Islet precursor cell (in vitro differentiated cells): ENCODE measurements around the gene ALDH2.
"Not testable (repeated sequence)": the region's sequence is repeated elsewhere in the genome, so short reads cannot be mapped to it uniquely, and the experiment has no call there.

Experiments used
- DNase-seq: peaks from one replicate; pipeline ENCODE4 v3.0.0-alpha.2; 2018

ALDH2 gene

GRCh38 chr12:111792155-111792855, 25.6 kb downstream of the ALDH2 start:
- peak; percentile 64 for DNase-seq

- no peak for DNase-seq
Observed at GRCh38 chr12:111792856-111793235, 26.1 kb downstream of the ALDH2 start.

DNA sequence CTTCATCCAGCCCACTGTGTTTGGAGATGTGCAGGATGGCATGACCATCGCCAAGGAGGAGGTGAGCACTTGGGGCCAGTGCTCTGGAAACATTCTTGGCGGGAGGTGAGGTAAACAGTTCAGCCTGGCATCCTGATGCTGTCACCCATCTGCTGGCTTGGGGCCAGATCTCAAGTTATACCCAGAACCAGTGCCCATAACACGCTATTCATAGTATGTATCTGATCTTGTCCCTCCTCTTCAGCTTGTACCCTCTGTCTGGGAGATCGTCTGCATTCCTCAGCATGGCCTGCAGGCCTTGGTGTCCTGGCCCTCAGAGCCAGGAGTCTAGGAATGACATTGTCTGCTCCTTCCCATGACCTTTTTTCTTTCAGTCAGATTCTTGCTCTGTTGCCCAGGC, 31.4 kb downstream of the ALDH2 start:
- peak; percentile 66 for DNase-seq

- DNase-seq, result no peak
Observed at GRCh38 chr12:111799758-111800157, 33.0 kb downstream of the ALDH2 start.

DNA sequence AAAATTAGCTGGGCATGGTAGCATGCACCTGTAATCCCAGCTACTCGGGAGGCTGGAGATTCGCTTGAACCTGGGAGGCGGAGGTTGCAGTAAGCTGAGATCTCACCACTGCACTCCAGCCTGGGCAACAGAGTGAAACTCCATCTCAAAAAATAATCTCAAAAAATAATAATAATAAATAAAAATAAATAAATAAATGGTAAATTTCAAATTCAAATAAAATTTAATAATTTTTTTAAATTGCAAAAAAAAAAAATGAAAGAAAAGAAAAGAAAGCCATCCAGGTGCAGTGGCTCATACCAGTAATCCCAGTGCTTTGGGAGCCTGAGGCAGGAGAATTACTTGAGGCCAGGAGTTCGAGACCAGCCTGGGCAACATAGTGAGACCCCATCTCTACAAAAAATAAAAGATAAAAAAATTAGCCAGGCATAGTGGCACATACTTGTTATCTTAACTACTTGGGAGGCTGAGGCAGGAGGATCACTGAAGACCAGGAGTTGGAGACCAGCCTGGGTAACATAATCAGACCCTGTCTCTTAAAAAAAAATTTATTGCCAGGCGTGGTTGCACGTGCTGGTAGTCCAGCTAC, 36.4 kb downstream of the ALDH2 start:
- DNase-seq, result no peak

GRCh38 chr12:111803851-111804250, 37.1 kb downstream of the ALDH2 start:
- DNase-seq, result no peak

DNA sequence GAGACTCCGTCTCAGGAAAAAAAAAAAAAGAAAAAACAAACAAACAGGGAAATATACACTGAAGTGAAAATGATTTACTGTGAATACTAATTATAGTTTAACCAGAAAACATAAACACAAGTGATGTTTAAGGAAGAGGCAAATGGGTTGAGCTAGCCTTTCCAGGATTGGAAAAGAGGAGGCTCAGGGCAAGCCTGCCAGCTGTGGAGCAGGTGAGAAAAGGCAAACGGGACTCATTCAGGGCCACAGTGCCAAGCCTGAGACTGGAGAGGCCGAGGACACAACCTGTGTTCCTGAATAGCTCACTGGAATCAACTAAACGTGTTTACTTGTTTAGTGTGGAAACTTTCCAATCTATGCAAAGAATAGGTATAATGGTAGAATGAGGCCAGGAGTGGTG, 39.6 kb downstream of the ALDH2 start:
- no peak for DNase-seq

- no peak for DNase-seq
Observed at GRCh38 chr12:111807232-111807631, 40.5 kb downstream of the ALDH2 start.

DNA sequence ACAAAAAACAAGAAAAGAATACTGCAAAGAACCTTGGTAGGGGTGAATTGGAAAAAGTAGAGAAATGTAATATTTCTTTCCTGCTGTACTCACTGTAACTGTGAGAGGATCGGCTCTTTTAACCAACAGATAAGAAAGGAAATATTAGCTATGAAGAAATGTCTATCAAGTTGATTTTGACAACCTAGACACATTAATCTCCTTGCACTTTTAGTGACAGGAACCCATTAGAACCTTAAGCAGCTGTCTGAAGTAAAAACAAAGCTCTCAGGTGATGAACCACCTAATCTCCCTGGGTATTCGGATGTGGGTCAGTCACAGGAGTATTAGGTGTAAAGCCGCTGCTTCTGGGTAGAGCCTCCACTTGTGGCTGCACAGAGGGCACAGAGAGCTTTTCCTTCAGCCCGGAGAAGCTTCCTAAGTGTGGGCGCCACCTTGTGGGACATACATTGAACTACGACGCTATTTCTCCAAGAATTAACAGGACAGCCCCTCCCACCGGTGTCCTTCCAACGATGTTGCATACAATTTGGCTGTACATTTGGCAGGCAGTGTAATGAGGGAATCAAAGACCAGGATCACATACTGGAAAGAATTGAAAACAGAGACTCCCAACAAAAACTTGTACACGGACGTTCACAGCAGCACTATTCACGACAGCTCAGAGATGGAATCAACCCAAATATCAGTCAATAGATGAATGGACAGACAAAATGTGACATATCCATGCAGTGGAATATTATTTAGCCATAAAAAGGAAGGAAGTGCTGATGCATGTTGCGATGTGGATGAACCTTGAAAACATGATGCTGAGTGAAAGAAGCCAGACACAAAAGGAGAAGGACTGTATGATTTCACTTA, 46.4 kb downstream of the ALDH2 start:
- peak; percentile 93 for DNase-seq

- no peak for DNase-seq
Observed at GRCh38 chr12:111816065-111816615, 49.4 kb downstream of the ALDH2 start.

- not testable (repeated sequence) for DNase-seq
Observed at GRCh38 chr12:111816898-111817297, 50.2 kb downstream of the ALDH2 start.

- no peak for DNase-seq
Observed at GRCh38 chr12:111818340-111818739, 51.6 kb downstream of the ALDH2 start.

DNA sequence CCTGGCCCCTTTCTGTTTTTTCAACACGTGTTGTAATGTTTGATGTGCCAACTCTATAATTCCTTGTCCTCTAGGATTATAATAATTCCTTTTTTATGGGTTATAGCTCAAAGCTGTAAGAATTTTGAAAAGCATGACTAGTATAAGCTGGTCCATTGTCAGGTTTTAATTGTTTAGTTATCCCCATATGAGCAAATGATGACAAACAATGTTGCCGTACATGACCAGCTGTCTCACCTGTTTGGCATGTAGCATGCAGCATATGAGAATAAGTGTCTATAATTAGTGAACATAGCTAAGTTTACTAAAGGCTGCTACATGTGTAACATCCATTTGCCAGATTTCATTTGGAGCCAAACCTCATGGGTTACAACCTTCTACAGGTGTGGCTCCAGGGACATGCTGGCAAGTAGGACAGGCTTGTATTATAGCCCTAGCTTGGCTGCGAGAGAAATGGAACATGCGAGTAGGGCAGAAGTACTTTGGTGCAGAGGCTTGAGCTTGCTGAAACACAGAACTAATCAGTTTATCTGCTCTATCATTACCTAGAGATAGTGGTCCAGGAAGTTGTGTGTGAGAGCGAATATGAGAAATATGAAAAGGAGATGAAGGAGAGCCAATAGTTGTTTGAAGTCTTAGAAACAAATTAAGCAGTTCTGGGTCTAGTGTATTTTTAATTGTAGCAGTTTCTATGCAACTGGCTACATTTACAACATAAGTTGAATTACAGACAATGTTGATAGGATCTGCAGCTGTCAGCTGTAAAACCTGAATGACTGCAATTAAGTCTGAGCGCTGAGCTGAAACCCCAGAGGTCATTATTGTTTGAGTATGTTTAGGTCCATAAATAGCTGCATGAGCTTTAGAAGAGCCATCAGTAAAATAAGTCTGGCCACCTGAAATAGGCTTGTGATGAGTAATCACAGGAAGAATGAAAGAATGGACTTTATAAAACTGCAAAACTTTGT, 52.7 kb downstream of the ALDH2 start:
- peak; percentile 79 for DNase-seq

GRCh38 chr12:111820828-111821227, 54.1 kb downstream of the ALDH2 start:
- DNase-seq, result not testable (repeated sequence)

GRCh38 chr12:111822886-111823285, 56.2 kb downstream of the ALDH2 start:
- no peak for DNase-seq

- DNase-seq, result peak; percentile 90
Observed at GRCh38 chr12:111823891-111824290, 57.2 kb downstream of the ALDH2 start.

DNA sequence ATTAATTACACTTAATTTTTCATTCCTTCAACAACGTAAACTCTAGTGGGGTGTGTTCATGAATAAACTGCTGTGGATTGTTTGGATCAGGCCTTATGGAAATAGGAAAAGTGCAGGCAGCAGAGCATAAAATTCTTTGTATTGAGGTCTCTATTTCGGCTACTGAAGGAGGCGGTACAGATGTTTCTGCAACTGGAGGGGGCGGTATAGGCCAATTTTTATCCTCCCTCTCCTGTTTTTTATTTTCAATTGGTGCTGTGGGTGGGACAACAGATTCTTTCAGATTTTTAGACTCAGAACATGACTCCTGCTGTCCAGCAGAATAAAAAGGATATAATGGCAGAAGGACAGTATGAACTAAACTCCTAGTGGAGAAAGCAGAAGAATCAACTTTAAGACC, 57.6 kb downstream of the ALDH2 start:
- DNase-seq, result not testable (repeated sequence)

GRCh38 chr12:111825509-111825908, 58.8 kb downstream of the ALDH2 start:
- no peak for DNase-seq

- DNase-seq, result no peak
Observed at GRCh38 chr12:111826316-111826715, 59.6 kb downstream of the ALDH2 start.

GRCh38 chr12:111826992-111827391, 60.3 kb downstream of the ALDH2 start:
- DNase-seq, result no peak

GRCh38 chr12:111827907-111828306, 61.2 kb downstream of the ALDH2 start:
- DNase-seq, result no peak

GRCh38 chr12:111828338-111828979, 61.7 kb downstream of the ALDH2 start:
- DNase-seq, result no peak
